22Rv1 (cell line): ENCODE results near the gene CNN1.

ENCODE experiments used
- CTCF ChIP-seq: fragments of 450-650 bp; IDR thresholded peaks from 2 replicates; pipeline ENCODE4 v1.5.1; 2017; ENCODE audit warnings: mild to moderate bottlenecking
- ZFX ChIP-seq: fragments of 450-650 bp; IDR thresholded peaks from 2 replicates; pipeline ENCODE4 v1.6.1; 2017; ENCODE audit warnings: antibody characterized with exemption, borderline replicate concordance

GRCh38 chr19:11594084-11594483 is 55.4 kb downstream of the CNN1 start:
- TF ChIP-seq CTCF, result no peak
- no peak for TF ChIP-seq ZFX
